ENCODE results near the gene KNL1. TPM values are rescaled to one million over a fixed set of nuclear protein-coding genes. Genes with fewer than 3 reads are reported as not detected.
"Not testable (repeated sequence)": the region's sequence is repeated elsewhere in the genome, so short reads cannot be mapped to it uniquely, and the experiment has no call there.

Gene KNL1
- total RNA-seq, 1 donor from 2014 or later = 1.2 TPM

GRCh38 chr15:40584191-40584590, 9.9 kb upstream of the KNL1 start:
- DNase-seq (ENCODE audit: low spot score) = no peak

DNA sequence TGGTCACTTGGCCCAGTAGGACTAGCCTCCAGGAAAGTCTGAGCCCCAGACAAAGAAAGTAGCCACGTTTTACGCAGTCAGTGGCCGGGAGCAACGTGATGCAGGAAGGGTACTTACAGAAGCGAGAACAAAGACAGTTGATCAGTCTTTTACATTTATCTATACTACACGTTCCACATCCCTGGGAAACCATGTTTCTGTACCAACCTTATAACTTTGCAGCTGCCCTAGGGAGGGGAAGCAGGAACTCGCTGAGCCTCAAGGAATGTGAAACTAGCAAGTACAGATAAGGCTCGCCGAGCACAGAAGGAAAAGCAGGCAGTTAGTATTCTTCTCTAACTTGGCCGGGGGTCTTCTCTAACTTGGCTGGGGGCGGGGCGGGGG, 3.4 kb upstream of the KNL1 start:
- DNase-seq (ENCODE audit: low spot score) = no peak

- no peak for DNase-seq (ENCODE audit: low spot score)
Observed at GRCh38 chr15:40591389-40591788, 2.7 kb upstream of the KNL1 start.

DNA sequence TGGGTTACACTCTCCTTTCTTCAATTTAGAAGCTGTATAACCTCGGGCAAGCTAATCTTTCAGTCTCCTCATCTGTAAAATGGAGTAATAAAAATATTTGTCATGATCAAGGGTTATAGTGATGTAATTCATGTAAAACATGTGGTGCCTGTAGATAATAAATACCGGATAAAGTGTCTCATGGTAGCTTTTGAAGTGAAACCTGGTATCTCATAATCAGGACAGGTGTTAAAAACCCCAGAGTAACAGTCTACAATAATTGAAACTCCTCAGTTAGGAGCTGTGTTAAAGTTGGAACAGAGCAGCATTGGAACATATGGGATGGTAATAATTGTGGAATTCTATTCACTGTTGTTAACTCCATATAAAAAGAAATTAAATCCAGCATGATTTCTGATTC, 884 bp upstream of the KNL1 start:
- DNase-seq (ENCODE audit: low spot score) = no peak

- DNase-seq (ENCODE audit: low spot score) = no peak
Observed at GRCh38 chr15:40594429-40594836, 384 bp downstream of the KNL1 start.

GRCh38 chr15:40595219-40595618, 1.2 kb downstream of the KNL1 start:
- DNase-seq (ENCODE audit: low spot score) = no peak

GRCh38 chr15:40595773-40596172, 1.7 kb downstream of the KNL1 start:
- DNase-seq (ENCODE audit: low spot score) = no peak

GRCh38 chr15:40597024-40597423, 3.0 kb downstream of the KNL1 start:
- DNase-seq (ENCODE audit: low spot score) = no peak

DNA sequence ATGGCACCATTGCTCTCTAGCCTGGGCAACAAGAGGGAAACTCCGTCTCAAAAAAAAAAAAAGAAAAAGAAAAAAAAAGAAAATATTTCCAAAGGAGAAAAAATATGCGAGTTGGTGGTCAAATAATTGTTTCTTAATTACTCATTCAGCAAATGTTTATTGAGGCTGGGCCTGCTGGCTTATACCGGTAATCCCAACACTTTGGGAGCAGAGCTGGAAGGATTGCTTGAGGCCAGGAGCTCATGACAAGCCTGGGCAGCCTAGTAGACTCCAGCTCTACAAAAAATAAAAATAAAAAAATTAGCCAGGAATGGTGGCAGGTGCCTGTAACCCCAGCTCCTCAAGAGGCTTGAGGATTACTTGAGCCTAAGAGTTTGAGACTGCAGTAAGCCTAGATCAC, 4.1 kb downstream of the KNL1 start:
- no peak for DNase-seq (ENCODE audit: low spot score)

DNA sequence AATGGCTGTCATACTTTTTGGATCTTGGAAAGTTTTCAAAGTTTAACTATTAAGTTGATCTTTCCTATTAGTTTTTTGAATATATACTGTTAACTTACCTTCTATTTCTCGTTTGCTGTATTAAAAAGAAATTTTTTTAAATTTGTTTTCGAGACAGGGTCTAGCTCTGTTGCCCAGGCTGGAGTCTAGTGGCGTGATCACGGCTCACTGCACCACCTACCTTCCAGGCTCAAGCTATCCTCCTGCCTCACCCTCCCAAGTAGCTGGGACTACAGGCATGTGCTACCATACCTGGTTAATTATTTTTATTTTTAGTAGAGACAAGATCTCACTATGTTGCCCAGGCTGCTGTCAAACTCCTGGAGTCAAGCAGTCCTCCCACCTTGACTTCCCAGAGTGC, 4.6 kb downstream of the KNL1 start:
- no peak for DNase-seq (ENCODE audit: low spot score)

DNA sequence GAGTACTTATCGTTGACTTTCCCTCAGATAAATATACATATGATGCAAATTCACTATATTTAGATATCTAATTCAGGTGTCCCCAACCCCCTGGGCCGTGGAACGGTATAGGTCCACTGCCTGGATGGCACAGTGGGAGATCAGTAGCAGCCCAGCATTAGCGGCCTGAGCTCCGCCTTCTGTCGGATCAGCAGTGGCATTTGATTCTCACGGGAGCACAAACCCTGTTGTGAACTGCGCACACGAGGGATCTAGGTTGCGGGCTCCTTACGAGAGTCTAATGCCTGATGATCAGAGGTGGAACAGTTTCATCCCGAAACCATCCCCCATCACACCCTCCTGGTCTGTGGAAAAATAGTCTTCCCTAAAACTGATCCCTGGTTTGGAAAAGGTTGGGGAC, 6.9 kb downstream of the KNL1 start:
- no peak for DNase-seq (ENCODE audit: low spot score)

DNA sequence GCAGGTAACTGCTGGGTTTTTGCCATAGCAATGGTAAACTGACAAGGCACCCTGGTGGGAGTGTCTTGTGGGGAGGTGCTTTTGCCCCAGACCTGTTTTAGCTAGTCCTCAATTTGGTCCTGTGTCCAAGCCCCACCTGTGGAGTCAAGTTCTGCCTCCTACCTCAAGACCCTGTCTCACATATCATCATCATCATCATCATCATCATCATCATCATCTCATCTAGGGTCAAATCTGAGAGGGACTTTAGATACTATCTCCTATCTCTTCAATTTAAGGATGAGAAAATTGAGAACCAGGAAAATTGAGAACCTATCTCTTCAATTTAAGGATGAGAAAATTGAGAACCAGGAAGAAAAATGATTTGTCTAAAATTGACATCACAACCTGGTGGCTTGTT, 9.9 kb downstream of the KNL1 start:
- no peak for DNase-seq (ENCODE audit: low spot score)

DNA sequence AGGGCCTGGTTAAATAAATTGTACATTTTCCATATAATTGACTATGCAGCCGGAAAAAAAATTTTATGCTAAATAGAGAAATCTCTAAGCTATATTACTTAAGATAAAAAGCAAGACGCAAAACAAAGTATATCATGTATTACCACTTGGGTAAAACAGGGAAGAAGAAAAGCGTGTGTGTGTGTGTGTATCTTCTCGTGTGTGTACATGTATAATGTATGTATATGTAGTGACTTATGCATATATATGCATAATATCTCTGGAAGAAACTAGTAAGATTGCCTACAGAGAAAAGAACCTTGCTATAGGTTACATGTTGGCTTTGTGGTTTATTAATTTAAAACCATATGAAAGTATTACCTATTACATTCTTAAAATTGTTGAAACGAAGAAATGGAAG, 19.0 kb downstream of the KNL1 start:
- DNase-seq (ENCODE audit: low spot score) = no peak

DNA sequence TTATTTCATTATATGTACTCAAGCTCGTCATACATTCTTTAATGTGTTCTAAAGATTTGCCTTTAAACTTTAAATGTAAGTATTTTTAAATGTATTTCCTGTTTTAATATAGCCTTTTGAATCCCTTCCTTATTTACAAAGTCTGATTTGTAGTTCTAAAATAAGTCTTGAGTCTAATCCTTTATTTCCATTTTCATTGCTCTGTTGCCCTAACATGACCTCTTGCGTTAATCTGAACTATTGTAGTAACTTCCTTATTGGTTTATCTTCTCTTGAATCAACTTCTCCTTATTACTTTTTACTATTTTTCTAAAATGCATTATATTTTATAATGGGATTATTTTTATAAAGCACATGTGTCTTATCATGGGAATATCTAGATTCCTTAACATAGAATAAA, 24.0 kb downstream of the KNL1 start:
- no peak for DNase-seq (ENCODE audit: low spot score)

GRCh38 chr15:40618906-40619305, 24.9 kb downstream of the KNL1 start:
- no peak for DNase-seq (ENCODE audit: low spot score)

- DNase-seq (ENCODE audit: low spot score) = no peak
Observed at GRCh38 chr15:40623361-40623760, 29.3 kb downstream of the KNL1 start.

DNA sequence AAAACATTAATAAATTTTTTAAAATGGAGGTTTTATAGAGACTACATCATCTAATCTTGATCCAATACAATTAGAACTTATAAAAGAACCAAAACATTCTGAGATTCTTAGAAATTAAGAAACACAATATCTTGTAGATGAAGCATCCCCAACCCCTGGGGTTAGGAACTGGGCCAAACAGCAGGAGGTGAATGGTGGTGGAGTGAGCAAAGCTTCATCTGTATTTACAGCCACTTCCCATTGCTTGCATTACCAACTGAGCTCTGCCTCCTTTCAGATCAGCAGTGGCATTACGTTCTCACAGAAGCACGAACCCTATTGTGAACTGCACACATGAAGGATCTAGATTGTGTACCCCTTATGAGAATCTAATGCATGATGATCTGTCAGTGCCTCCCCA, 36.3 kb downstream of the KNL1 start:
- DNase-seq (ENCODE audit: low spot score) = no peak

DNA sequence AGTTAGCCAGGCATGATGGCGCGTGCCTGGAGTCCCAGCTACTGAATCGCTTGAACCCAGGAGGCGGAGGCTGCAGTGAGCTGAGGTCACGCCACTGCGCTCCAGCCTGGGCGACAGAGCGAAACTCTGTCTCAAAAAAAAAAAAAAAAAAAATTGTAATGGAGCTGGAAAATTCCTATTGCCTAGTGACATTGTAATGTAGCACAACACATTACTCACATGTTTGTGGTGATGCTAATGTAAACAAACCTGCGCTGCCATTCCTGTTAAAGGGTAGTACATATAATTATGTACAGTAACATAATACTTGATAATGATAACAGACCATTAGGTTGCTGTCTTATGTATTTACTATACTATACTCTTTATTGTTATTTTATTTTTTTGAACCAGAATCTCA, 39.1 kb downstream of the KNL1 start:
- no peak for DNase-seq (ENCODE audit: low spot score)

- DNase-seq (ENCODE audit: low spot score) = no peak
Observed at GRCh38 chr15:40637221-40637745, 43.2 kb downstream of the KNL1 start.

GRCh38 chr15:40639677-40640076, 45.6 kb downstream of the KNL1 start:
- DNase-seq (ENCODE audit: low spot score) = no peak

DNA sequence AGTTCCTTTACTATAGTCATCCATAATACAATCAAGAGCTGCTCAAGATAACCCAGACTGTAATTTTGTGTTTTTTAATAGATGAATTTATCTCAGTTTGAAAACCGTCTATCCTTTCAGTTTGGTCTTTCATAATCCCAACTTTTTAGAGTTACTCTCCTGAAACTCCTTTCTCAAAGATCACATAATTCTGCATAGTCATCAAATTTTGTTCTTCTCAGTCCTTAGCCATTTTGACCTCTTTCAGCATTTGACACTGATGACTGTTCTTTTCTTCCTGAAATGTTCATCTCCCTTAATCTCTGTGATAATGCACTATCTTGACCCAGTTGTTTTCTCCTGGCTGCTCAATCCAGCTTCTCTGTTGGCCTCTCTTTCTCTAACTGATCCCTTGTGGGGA, 53.5 kb downstream of the KNL1 start:
- DNase-seq (ENCODE audit: low spot score) = no peak

DNA sequence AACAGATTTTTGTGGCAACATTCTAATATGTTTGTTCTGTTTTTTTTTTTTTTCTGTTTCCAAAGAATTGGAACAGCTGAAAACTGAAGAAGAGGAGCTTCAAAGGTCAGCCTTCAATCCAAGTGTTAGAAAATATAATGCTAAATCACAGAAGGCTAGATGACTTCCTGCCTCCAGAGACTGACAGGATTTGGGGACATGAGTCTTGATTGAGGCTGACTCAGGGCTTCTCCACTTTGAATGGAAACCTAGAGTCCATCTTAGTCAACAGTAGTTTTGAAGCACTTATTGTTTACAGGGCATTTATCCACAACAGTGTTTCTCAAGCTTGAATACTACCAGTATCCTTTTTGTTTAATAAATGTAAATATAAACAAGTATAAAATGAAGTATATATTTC, 56.4 kb downstream of the KNL1 start:
- no peak for DNase-seq (ENCODE audit: low spot score)

- DNase-seq (ENCODE audit: low spot score) = no peak
Observed at GRCh38 chr15:40660686-40661085, 66.6 kb downstream of the KNL1 start.

DNA sequence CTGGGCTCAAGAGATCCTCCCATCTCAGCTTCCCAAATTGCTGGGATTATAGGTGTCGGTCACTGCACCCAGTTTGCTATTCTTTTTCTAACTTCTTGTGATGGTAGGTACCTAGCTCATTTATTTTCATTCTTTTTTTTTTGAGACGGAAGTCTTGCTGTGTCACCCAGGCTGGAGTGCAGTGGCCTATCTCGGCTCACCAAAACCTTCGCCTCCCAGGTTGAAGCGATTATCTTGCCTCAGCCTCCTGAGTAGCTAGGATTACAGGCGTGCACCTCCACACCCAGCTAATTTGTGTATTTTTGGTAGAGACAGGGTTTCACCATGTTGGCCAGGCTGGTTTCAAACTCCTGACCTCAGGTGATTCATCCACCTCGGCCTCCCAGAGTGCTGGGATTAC, 70.9 kb downstream of the KNL1 start:
- DNase-seq (ENCODE audit: low spot score) = no peak

- not testable (repeated sequence) for DNase-seq (ENCODE audit: low spot score)
Observed at GRCh38 chr15:40676290-40676689, 82.2 kb downstream of the KNL1 start.
